HG03432 (cell line): ENCODE data around the gene SPPL2B.

Experiments
- ATAC-seq: cut with Tn5 transposase; IDR thresholded peaks from one replicate; pipeline ENCODE4 v1.9.1; 2021; ENCODE audit warnings: mild to moderate bottlenecking, moderate library complexity; ENCODE audit not compliant: unreplicated experiment

Gene SPPL2B

GRCh38 chr19:2320939-2321338 is 7.5 kb upstream of the SPPL2B start:
- no peak for ATAC-seq

- no peak for ATAC-seq
Measured at GRCh38 chr19:2321565-2322283, 6.8 kb upstream of the SPPL2B start.

GRCh38 chr19:2323707-2324106 is 4.8 kb upstream of the SPPL2B start:
- ATAC-seq, result no peak

- ATAC-seq, result no peak
Measured at GRCh38 chr19:2324220-2324948, 4.1 kb upstream of the SPPL2B start.

DNA sequence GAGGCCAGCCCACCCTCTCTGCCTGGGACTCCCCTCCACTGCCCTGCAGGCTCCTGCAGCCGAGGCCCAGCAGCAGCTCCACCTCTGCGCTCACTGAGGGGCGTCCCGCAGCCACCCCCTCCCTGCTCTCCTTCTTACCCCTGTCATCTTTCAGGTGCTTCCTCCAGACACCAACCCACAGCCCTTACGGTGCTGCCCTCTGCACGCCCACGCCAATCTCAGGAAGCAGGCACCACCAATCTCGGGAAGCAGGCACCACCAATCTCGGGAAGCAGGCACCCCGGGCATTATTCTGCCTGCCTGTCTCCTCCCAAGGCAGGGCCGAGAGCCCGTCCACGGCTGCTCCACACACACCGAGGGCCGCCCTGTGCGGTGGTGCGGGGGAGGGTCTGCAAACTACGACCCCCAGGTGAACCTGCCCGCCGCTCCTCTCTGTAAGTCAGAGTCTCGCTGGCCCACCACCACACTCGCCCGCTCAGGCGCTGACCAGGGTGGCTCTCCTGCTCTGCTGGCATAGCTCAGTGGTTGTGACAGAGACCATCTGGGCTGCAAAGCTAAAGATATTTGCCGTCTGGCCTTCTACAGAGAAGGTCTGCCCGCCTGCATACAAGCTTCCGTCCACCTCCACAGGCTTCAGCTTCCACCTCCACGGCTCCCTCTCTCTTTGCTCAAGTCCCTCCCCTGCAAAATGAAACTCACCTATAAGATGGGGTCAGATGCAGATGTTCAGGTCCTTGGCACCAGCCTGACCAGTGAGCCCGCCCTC is 3.0 kb upstream of the SPPL2B start:
- no peak for ATAC-seq

DNA sequence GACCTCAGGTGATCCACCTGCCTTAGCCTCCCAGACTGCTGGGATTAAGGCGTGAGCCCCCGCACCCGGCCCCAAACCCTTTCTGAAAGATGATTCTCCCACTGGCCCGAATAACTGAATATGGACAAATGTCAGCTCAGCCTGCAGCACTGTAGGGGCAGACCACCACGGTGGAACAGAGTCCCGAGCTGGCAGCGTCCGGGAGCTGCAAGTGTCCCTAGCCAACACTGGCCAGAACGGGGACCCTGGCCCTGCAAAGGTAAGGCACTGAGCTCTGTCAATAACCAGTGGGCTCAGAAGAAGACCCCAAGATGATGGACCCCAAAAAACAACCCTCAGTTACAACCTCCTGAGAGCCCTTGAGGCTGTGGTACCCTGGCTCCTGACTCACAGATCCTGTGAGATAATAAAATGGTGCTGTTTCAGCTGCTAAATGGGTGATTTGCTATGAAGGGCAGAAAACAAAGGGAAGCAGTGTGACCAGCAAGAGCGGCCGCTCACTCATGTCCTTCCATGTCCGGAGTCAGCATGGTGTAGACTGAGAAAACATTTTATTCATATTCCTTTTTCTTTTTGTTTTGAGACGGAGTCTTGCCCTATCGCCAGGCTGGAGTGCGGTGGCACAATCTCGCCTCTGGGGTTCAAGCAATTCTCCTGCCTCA is 1.7 kb upstream of the SPPL2B start:
- no peak for ATAC-seq

DNA sequence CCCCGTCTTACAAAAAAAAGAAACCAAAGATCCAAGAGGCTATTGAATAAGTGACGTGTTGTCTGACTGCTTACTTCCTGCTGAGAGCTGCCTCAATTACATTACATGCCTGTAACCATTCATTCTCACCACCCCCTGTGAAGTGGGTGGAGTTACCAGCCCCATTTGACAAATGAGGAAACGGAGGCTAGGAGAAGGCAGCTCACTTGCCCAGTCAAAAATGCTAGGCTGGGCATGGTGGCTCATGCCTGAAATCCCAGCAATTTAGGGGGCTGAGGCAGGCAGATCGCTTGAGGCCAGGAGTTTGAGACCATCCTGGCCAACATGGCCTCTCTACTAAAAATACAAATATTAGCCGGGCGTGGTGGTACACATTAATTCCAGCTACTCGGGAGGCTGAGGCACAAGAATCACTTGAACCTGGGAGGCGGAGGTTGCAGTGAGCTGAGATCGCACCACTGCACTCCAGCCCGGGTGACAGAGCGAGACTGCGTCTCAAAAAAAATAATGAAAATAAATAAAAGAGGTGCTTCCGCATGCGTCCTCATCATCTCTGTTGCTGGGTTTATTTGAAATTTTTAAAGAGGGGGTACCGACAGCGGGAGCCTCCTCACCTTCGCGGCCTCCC is 597 bp upstream of the SPPL2B start:
- no peak for ATAC-seq

- ATAC-seq, result peak; percentile 14
Measured at GRCh38 chr19:2329149-2329478, 630 bp downstream of the SPPL2B start.

- ATAC-seq, result no peak
Measured at GRCh38 chr19:2329501-2329916, 1.0 kb downstream of the SPPL2B start.

- no peak for ATAC-seq
Measured at GRCh38 chr19:2330255-2330631, 1.8 kb downstream of the SPPL2B start.

DNA sequence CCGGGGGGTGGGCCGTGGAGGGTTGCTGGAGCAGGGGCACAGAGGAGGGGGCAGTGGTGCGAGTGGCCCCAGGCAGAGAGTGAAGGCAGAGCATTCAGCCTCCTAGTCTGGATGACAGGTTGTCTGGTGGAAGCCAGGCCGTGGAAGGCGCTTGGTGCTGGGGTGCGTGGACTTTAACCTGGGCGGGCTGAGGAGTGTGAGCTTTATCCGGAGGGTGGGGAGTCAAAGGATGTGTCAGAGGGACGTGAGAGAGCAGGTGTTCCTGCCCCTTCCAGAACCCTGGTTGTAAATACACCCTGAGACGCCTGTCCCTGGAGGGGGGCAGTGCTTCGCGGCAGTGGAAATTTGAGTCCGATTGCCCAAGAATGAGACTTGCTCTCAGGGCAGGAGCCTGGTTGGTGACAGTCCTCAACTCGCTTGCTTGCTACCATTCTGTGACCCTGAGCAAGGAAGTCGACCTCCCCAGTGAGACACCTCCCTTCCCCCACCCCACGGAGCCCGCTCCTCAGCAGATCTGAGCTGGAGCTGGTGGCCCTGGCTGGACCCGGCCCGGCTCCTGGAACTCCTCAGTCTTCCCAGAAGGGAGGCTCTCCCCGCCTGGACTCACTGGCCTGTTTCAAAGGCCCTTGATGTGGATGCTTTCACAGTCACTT is 2.3 kb downstream of the SPPL2B start:
- ATAC-seq, result no peak

DNA sequence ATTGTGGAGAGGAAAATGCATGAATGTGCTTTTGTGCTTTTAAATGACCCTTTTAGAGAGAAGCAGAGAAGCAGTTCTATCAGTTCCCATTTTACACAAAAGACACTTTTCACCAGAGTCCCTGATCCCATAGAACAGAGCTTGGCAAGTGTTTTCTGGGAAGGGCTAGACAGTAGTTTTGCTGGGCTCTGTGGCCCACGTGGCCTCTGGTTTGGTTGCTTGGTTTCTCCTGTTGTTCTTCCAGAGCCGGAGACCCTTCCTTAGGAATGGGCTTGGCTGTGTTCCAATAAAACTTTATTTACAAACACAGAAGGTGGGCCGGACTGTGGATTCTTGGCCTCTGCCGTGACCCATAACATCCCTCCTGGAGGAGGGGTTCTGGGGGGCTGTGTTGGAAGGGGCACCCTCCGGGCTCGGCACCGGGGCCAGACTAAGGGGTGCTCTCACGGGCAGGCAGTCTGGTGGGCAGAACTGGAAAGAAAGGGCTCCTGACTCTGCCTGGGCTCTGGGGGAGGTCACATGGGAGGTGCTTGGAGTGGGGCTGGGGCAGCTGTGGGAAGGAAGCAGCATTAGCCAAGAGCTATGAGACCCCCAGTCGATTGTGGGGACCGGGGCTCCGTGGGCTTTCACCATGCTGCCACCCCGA is 3.2 kb downstream of the SPPL2B start:
- ATAC-seq, result no peak

- ATAC-seq, result no peak
Measured at GRCh38 chr19:2332341-2333026, 4.0 kb downstream of the SPPL2B start.

GRCh38 chr19:2333027-2333806 is 4.7 kb downstream of the SPPL2B start:
- ATAC-seq, result no peak

- no peak for ATAC-seq
Measured at GRCh38 chr19:2333807-2334211, 5.3 kb downstream of the SPPL2B start.

- no peak for ATAC-seq
Measured at GRCh38 chr19:2334426-2334825, 5.9 kb downstream of the SPPL2B start.

- no peak for ATAC-seq
Measured at GRCh38 chr19:2334986-2335846, 6.7 kb downstream of the SPPL2B start.

DNA sequence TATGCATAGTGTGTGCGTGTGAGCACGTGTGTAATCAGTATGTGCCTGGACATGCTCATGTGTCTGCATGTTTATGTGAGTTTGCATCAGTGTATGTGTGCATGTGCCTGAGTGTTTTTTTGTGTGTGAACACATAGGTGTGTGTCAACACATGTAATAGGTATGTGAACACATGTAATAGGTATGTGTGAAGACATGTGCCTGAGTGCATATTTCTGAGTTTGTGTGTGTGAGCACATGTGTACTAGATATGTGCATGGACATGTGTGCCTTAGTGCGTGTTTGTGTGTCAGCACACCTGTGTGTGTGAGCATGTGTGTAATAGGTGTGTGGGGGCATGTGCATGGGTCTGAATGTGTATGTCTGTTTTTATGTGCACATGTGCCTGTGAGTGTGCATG is 7.4 kb downstream of the SPPL2B start:
- ATAC-seq, result no peak
